Skin epidermis (tissue), 12 donors: Measurements from ENCODE around the gene C6orf132.
A peak's percentile ranks its signal among the peaks of the same experiment; 100 is the strongest.

Experiments used
- H3K27ac ChIP-seq, 21 experiments: fragments of 200-600 bp; sonication (generic) in 11 of 21; one replicate each; pipeline ENCODE4 v1.5.0; 2020; ENCODE audit warnings: mild to moderate bottlenecking in 3 of 21, inconsistent platforms in 2 of 21, moderate library complexity in 2 of 21
- H3K4me3 ChIP-seq, 7 experiments: fragments of 200-600 bp; sonication (generic) in 2 of 7; one replicate each; pipeline ENCODE4 v1.5.0; 2020; ENCODE audit warnings: inconsistent platforms in 2 of 7, mild to moderate bottlenecking in 2 of 7, moderate library complexity in 1 of 7

Gene C6orf132

DNA sequence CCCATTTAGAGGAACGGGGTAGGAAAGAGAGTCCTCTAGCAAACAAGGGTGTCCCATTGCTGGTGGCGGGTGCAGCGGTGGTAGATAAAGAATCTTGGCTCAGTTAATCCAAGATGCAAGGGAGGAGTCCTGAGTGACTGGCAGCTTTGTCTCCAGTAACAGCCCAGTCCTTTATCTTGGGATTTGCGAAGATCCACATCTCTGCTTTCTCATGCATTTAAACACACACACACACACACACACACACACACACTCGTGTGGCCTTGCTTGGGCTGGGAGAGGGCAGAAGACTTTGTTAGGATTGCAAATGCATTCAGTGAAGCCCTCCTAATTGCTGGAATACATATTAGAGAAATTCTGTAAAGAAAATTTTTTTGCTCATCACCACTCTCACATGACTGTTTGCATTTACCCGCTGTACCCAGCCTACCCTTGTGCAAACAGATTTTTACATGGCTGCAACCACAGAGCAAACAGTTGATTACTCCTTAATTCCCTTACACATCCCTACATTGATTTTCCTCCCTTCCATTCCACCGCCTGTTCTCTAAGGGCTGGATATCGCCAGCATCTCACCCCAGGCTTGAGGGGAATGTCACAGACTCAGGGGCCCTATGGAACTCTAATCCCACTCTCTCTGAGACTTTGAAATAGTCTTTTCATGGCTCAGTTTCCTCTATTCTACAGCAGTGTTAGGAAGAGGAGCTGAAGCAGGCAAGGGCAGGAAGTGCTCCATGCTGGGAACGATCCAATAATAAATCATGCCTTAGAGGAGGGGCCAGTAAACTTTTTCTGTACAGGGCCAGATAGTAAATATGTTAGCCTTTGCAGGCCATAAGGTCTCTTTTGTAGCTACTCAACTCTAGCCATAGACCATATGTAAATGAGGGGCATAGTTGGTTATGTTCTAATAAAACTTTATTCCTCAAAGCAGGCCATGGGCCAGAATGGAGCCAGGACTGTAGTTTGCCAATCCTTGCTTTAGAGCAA is 3.5 kb downstream of the C6orf132 start:
- no peak overlapping the region for H3K4me3 ChIP-seq

DNA sequence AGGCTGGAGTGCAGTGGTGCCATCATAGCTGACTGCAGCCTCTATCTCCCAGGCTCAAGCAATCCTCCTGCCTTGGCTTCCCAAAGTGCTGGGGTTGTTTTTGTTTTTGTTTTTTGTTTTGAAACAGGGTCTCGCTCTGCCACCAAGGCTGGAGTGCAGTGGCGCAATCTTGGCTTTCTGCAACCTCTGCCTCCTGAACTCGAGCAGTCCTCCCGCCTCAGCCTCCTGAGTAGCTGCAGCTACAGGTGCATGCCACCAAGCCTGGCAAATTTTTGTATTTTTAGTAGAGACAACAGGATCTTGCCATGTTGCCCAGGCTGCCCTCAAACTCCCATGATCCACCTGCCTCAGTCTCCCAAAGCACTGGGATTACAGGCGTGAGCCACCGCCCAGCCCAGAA is 4.2 kb downstream of the C6orf132 start:
- Histone ChIP-seq H3K27ac (peak overlapping the region in 2 of 21 experiments; percentile 40 to 78), H3K4me3 (no peak overlapping the region)

More for the DNA sequence above, 3.5 kb downstream of the C6orf132 start:
- H3K27ac ChIP-seq = peak overlapping the region in 4 of 21 experiments; percentile 8 to 96 (median 68)

GRCh38 chr6:42137194-42137753 is 5.1 kb downstream of the C6orf132 start:
- H3K27ac ChIP-seq = peak overlapping the region in 17 of 21 experiments; percentile 13 to 78 (median 43)
- H3K4me3 ChIP-seq = no peak overlapping the region

DNA sequence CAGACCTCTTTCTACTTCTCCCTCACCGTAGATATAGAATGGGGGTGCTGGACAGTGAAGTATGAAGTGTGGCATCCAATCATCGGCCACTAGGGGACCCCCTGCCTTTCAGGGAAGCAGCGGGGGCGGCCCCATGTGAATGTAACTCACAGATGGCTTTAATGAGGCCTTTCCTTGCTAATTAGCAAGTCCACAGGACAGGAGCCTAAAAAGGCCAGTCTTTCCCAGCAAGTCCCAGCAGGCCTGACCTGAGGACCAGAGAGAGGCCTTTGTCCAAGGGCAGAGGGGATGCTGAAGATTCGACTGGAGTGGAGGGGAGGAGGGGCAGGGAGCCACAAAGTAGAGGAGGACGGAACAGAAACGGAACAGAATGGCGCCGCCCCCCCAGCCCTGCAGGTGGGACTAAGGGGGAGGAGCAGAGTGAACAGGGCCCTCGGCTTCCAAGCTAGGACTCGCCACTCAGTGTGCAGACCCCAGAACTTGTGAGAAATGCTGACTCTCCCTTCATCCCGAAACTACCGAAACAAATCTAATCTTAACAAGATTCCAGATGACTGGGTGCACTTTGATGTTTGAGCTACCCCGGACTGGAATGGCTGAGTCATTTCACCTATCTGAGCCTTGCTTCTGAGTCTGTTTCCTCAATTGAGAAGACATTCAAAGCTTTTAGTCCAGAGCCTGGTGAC is 5.8 kb downstream of the C6orf132 start:
- Histone ChIP-seq H3K27ac (peak overlapping the region in 18 of 21 experiments; percentile 13 to 78 (median 42)), H3K4me3 (no peak overlapping the region)

GRCh38 chr6:42135722-42136121 is 6.7 kb downstream of the C6orf132 start:
- no peak overlapping the region for H3K27ac ChIP-seq
- no peak overlapping the region for H3K4me3 ChIP-seq

DNA sequence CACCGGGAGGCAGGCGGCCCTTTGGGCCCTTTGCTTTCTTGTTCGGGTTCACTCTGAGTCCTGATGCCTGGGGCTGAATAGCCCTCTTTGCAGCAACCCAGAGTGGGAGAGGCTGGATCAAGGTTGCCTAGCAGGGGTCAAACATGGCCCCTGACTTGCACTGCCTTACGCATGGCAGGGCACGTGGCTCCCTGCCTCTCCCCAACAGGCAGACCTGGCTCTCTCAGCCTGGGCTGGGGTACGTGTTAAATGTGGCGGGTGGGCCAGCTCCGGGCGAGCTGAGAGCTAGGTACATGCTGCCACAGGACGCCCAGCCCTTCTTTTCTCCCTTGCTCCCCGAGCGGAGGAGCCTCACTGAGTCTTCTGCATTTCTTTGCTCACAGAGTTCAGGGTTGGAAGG is 7.3 kb downstream of the C6orf132 start:
- H3K27ac ChIP-seq = no peak overlapping the region
- no peak overlapping the region for H3K4me3 ChIP-seq

- Histone ChIP-seq H3K4me3 (no peak overlapping the region), H3K27ac (no peak overlapping the region)
Observed at GRCh38 chr6:42133926-42134325, 8.5 kb downstream of the C6orf132 start.

GRCh38 chr6:42131531-42131930 is 10.9 kb downstream of the C6orf132 start:
- Histone ChIP-seq H3K4me3 (no peak overlapping the region), H3K27ac (no peak overlapping the region)

- H3K4me3 ChIP-seq = no peak overlapping the region
- no peak overlapping the region for H3K27ac ChIP-seq
Observed at GRCh38 chr6:42129360-42129676, 13.1 kb downstream of the C6orf132 start.

GRCh38 chr6:42128460-42129359 is 13.7 kb downstream of the C6orf132 start:
- no peak overlapping the region for H3K27ac ChIP-seq

DNA sequence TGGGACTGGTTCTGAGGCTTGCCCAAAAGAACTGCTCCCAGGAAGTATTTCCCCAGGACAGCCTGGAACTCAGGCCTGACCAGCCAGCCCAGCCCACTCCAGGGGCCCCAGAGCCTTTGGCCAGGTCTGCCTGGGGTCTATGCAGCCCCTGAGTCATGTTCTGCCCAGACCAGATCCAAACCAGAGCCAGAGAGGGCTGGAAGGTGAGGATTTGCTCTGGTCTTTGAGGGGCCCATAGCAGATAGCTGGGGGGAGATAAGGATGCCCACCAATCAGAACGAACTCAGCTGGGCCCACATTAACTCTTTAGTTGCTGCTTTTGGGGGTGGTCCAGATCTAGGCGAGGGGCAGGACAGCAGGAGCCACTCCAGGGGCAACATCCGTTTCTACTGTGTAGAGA is 16.8 kb downstream of the C6orf132 start:
- H3K27ac ChIP-seq = peak overlapping the region in 8 of 21 experiments; percentile 8 to 92 (median 72)
- no peak overlapping the region for H3K4me3 ChIP-seq

More at GRCh38 chr6:42128460-42129359, 13.7 kb downstream of the C6orf132 start:
- no peak overlapping the region for H3K4me3 ChIP-seq

GRCh38 chr6:42125231-42125630 is 17.2 kb downstream of the C6orf132 start:
- H3K27ac ChIP-seq = peak overlapping the region in 11 of 21 experiments; percentile 47 to 92 (median 85)
- no peak overlapping the region for H3K4me3 ChIP-seq

GRCh38 chr6:42124223-42124836 is 18.1 kb downstream of the C6orf132 start:
- H3K27ac ChIP-seq = peak overlapping the region in 19 of 21 experiments; percentile 37 to 92 (median 81)
- H3K4me3 ChIP-seq = no peak overlapping the region

DNA sequence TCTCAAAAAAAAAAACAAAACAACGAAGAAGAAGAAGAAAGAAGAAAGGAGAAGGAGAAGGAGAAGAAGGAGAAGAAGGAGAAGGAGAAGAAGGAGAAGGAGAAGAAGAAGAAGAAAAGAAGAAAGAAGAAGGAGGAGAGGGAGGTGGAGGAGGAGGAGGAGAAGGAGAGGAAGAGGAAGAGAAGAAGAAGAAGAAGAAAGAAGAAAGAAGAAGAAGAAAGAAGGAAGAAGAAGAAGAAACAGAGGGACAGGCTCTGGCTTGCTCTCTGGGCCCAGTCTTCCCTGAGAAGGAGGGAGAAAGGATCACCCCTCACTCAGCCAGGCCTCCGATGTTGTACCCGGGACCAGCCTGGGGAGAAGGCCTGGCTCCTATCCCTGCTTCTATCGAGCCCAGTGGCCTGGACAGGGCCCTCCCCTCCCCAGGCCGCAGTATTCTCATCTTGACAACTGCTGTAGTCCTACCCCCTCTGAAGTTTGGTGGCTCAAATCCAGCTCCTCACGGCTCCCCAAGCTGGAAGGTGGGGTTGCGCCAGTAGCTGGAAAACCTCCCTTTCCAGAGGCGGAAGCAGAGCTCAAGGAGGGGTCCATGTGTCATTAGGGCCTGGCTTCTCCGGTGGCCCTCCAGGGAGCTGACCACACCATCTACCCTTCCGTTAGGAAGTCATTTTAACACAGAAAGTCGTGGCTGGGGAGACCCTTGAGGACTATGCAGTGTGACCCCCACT is 18.9 kb downstream of the C6orf132 start:
- Histone ChIP-seq H3K27ac (peak overlapping the region in 20 of 21 experiments; percentile 37 to 92 (median 80)), H3K4me3 (no peak overlapping the region)

GRCh38 chr6:42120895-42121865 is 21.2 kb downstream of the C6orf132 start:
- no peak overlapping the region for H3K4me3 ChIP-seq
- peak overlapping the region in 17 of 21 experiments; percentile 64 to 89 (median 77) for H3K27ac ChIP-seq

- Histone ChIP-seq H3K4me3 (no peak overlapping the region), H3K27ac (peak overlapping the region in 15 of 21 experiments; percentile 20 to 86 (median 60))
Observed at GRCh38 chr6:42118162-42119001, 24.0 kb downstream of the C6orf132 start.
